Activated T-cell treated with anti-CD3 and anti-CD28 coated beads, Interleukin-2, amount 50 U/mL, for 1 hour (primary cell): ENCODE results near the gene HES7.
"Not testable (repeated sequence)": the region's sequence is repeated elsewhere in the genome, so short reads cannot be mapped to it uniquely, and the experiment has no call there.

ENCODE experiments used
- DNase-seq: peaks from one replicate; pipeline ENCODE4 v3.0.0-alpha.2; 2020

HES7 gene

GRCh38 chr17:8123695-8124349, at the start of gene HES7:
Gene HES7 (minus strand): TSS chr17:8124106. CDS start chr17:8124084, 22 bp downstream.
- DNase-seq: no peak

GRCh38 chr17:8173056-8173870, 49.4 kb upstream of the HES7 start:
- peak; percentile 49 for DNase-seq

GRCh38 chr17:8170186-8170585, 46.3 kb upstream of the HES7 start:
- not testable (repeated sequence) for DNase-seq

GRCh38 chr17:8167526-8167925, 43.6 kb upstream of the HES7 start:
- DNase-seq: no peak

- DNase-seq: no peak
Measured at GRCh38 chr17:8166731-8167130, 42.8 kb upstream of the HES7 start.

GRCh38 chr17:8164815-8165131, 40.9 kb upstream of the HES7 start:
- no peak for DNase-seq

GRCh38 chr17:8163978-8164814, 40.3 kb upstream of the HES7 start:
- DNase-seq: peak; percentile 68

GRCh38 chr17:8162997-8163977, 39.4 kb upstream of the HES7 start:
- no peak for DNase-seq

GRCh38 chr17:8162233-8162996, 38.5 kb upstream of the HES7 start, which contains the start of gene VAMP2:
Gene VAMP2 (minus strand): TSS chr17:8162948. CDS start chr17:8162879, 69 bp downstream.
- DNase-seq: peak; percentile 86

- DNase-seq: peak; percentile 41
Measured at GRCh38 chr17:8161289-8162232, 37.7 kb upstream of the HES7 start.

GRCh38 chr17:8160741-8161221, 36.9 kb upstream of the HES7 start:
- no peak for DNase-seq

GRCh38 chr17:8160224-8160577, 36.3 kb upstream of the HES7 start:
- DNase-seq: no peak

GRCh38 chr17:8159459-8160223, 35.7 kb upstream of the HES7 start:
- no peak for DNase-seq

GRCh38 chr17:8159032-8159400, 35.1 kb upstream of the HES7 start:
- DNase-seq: no peak

GRCh38 chr17:8158267-8159031, 34.5 kb upstream of the HES7 start:
- DNase-seq: peak; percentile 85

- DNase-seq: peak; percentile 99
Measured at GRCh38 chr17:8156246-8156992, 32.5 kb upstream of the HES7 start.

- no peak for DNase-seq
Measured at GRCh38 chr17:8155996-8156245, 32.0 kb upstream of the HES7 start.
